Left ventricle myocardium inferior (tissue), 1 donor: ENCODE data around the gene SRPX2. TPM values are rescaled to one million over a fixed set of nuclear protein-coding genes. Genes with fewer than 3 reads are reported as not detected.

Experiments used
- DNase-seq: peaks from one replicate; pipeline ENCODE4 v3.0.0-alpha.2; 2020
- H3K27ac ChIP-seq: fragments of 200-600 bp; replicated peaks from 2 replicates; pipeline ENCODE4 v1.8.0; 2021
- H3K27me3 ChIP-seq: fragments of 200-600 bp; 2 replicates; pipeline ENCODE4 v1.8.0; 2021; ENCODE audit warnings: low read depth
- H3K36me3 ChIP-seq: fragments of 200-600 bp; 2 replicates; pipeline ENCODE4 v1.8.0; 2021
- H3K4me1 ChIP-seq: fragments of 200-600 bp; 2 replicates; pipeline ENCODE4 v1.8.0; 2021
- H3K4me3 ChIP-seq: fragments of 200-600 bp; 2 replicates; pipeline ENCODE4 v1.8.0; 2021; ENCODE audit warnings: mild to moderate bottlenecking, moderate library complexity
- H3K9me3 ChIP-seq: fragments of 200-600 bp; replicated peaks from 2 replicates; pipeline ENCODE4 v1.8.0; 2021
- intact Hi-C: fragments of 100-400 bp; cut with micrococcal nuclease; formaldehyde crosslinking; loops from one replicate; pipeline ENCODE4 v1.11.0; 2022
- total RNA-seq: library from RNA; stranded (reverse); fragmentation: NEBNext Ultra II Directional; extraction: Animal tissue kit (Norgen Biotek cat#: 25700); gene quantifications from one replicate; pipeline ENCODE4 v1.2.1, GENCODE V29; 2021
- TF ChIP-seq, protein P1 (sequence below): fragments of 200-600 bp; IDR thresholded peaks from 2 replicates; pipeline ENCODE4 v1.8.0; 2021; ENCODE audit warnings: antibody characterized with exemption, mild to moderate bottlenecking, borderline replicate concordance
- donor health status: DM: no; HTN: yes; CAD: no; lungs with severe emphysema.

SRPX2 gene
- total RNA-seq, 1 donor from 2014 or later: 7.5 TPM

- DNase-seq: no peak
- no peaks in the 10 kb centered on the region for H3K36me3 ChIP-seq
- no peak overlapping the region for H3K4me3 ChIP-seq
- intact Hi-C loops: no loop called here
- H3K4me1 ChIP-seq: no peaks in the 10 kb centered on the region
- no peaks in the 10 kb centered on the region for H3K27me3 ChIP-seq
- no peak overlapping the region for H3K27ac ChIP-seq
- H3K9me3 ChIP-seq: no peaks in the 10 kb centered on the region
- TF ChIP-seq, protein P1, sequence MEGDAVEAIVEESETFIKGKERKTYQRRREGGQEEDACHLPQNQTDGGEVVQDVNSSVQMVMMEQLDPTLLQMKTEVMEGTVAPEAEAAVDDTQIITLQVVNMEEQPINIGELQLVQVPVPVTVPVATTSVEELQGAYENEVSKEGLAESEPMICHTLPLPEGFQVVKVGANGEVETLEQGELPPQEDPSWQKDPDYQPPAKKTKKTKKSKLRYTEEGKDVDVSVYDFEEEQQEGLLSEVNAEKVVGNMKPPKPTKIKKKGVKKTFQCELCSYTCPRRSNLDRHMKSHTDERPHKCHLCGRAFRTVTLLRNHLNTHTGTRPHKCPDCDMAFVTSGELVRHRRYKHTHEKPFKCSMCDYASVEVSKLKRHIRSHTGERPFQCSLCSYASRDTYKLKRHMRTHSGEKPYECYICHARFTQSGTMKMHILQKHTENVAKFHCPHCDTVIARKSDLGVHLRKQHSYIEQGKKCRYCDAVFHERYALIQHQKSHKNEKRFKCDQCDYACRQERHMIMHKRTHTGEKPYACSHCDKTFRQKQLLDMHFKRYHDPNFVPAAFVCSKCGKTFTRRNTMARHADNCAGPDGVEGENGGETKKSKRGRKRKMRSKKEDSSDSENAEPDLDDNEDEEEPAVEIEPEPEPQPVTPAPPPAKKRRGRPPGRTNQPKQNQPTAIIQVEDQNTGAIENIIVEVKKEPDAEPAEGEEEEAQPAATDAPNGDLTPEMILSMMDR: no peak
Observed at GRCh38 chrX:100695991-100696390, 52.0 kb downstream of the SRPX2 start.

DNA sequence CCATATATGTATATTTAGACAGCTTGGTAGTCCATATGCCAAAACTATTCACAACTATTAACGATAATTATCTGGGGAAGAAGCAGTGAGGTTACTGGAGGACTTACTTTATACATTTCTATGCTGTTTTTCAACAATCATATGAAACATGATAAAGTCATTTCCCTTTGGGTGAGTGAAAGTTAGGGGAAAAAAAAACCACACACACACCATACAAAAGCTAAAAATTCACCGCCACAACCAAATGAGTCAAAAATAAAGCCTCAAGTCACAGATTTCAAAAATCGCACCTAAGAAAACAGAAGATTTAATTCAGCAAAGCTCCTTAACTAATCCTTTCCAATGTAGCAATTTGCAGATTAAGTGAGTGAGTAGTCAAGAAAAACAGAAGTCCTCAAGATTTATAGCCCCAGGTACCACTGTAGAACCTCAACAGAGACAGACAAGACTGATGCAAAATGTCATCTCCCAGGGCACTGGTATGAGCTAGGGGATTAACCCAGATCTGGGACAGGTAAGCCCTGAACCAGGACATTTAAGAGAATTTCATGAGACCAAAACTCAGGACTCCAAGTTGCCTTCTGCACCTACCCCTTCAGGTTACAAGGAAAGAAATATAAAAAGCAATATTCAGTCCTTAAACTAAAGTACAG lies 52.8 kb downstream of the SRPX2 start:
- H3K27ac ChIP-seq: no peak overlapping the region
- TF ChIP-seq, protein P1: no peak
- DNase-seq: no peak

GRCh38 chrX:100698551-100698950 lies 54.6 kb downstream of the SRPX2 start:
- Histone ChIP-seq H3K9me3 (no peaks in the 10 kb centered on the region), H3K4me3 (no peak overlapping the region), H3K4me1 (no peaks in the 10 kb centered on the region), H3K27ac (no peak overlapping the region), H3K27me3 (no peaks in the 10 kb centered on the region), H3K36me3 (peaks cover 5% of the 10 kb centered on the region)
- no peak for DNase-seq
- intact Hi-C loops: no loop called here
- TF ChIP-seq, protein P1: no peak

More for the DNA sequence above, 52.8 kb downstream of the SRPX2 start:
- Histone ChIP-seq H3K27me3 (no peaks in the 10 kb centered on the region), H3K4me3 (no peak overlapping the region), H3K4me1 (no peaks in the 10 kb centered on the region), H3K9me3 (no peaks in the 10 kb centered on the region), H3K36me3 (peaks cover 5% of the 10 kb centered on the region)
- intact Hi-C loops: no loop called here

- H3K4me1 ChIP-seq: no peaks in the 10 kb centered on the region
- no peaks in the 10 kb centered on the region for H3K27me3 ChIP-seq
- intact Hi-C loops: no loop called here
- TF ChIP-seq, protein P1: no peak
- DNase-seq: no peak
- no peaks in the 10 kb centered on the region for H3K9me3 ChIP-seq
- H3K4me3 ChIP-seq: no peak overlapping the region
- peaks cover 5% of the 10 kb centered on the region for H3K36me3 ChIP-seq
- H3K27ac ChIP-seq: no peak overlapping the region
Observed at GRCh38 chrX:100700809-100701208, 56.8 kb downstream of the SRPX2 start.

- DNase-seq: no peak
- no peaks in the 10 kb centered on the region for H3K27me3 ChIP-seq
- intact Hi-C loops: no loop called here
- TF ChIP-seq, protein P1: no peak
- H3K27ac ChIP-seq: no peak overlapping the region
- H3K4me1 ChIP-seq: no peaks in the 10 kb centered on the region
- no peak overlapping the region for H3K4me3 ChIP-seq
- peaks cover 5% of the 10 kb centered on the region for H3K36me3 ChIP-seq
- H3K9me3 ChIP-seq: no peaks in the 10 kb centered on the region
Observed at GRCh38 chrX:100704581-100705203, 60.7 kb downstream of the SRPX2 start.
